HEK293 (cell line): ENCODE data around the gene ATP4A.
A peak's percentile ranks its signal among the peaks of the same experiment; 100 is the strongest.

Experiments used
- CTCF ChIA-PET: fragments of 350-600 bp; formaldehyde crosslinking; extraction: SDS; loops from one replicate; lab custom pipeline; 2021; ENCODE audit warnings: antibody characterized with exemption; lab: Yijun Ruan, JAX
- POLR2A ChIA-PET: fragments of 300-600 bp; formaldehyde crosslinking; extraction: SDS; loops from one replicate; lab custom pipeline; 2020; ENCODE audit warnings: antibody characterized with exemption, inconsistent platforms; lab: Yijun Ruan, JAX
- H3K27ac ChIP-seq: fragments of 200-500 bp; sonication (Bioruptor generic); 2 replicates; pipeline ENCODE4 v1.5.1; 2014; ENCODE audit warnings: low read depth, low read length, control low read depth, inconsistent platforms; ENCODE audit errors: extremely low read depth
- H3K36me3 ChIP-seq, 2 experiments: fragments of 200-500 bp in 1 of 2; sonication (Bioruptor generic) in 1 of 2; 1 replicate in 1 of 2; 2 replicates in 1 of 2; pipeline ENCODE4 v1.5.1; 2014 to 2017; ENCODE audit warnings: inconsistent platforms in 2 of 2, low read length in 2 of 2; ENCODE audit not compliant: control insufficient read depth in 2 of 2, insufficient read depth in 1 of 2
- H3K4me1 ChIP-seq: fragments of 200-500 bp; sonication (Bioruptor generic); 2 replicates; pipeline ENCODE4 v1.5.1; 2014; ENCODE audit warnings: mild to moderate bottlenecking, low read length, inconsistent platforms; ENCODE audit not compliant: control insufficient read depth, insufficient read depth
- H3K4me3 ChIP-seq: 2 replicates; pipeline ENCODE4 v1.5.1; 2011; ENCODE audit warnings: low read depth, mild to moderate bottlenecking, control low read depth, low read length, moderate library complexity
- H3K9me3 ChIP-seq: fragments of 200-500 bp; sonication (Bioruptor generic); 2 replicates; pipeline ENCODE4 v1.5.1; 2014; ENCODE audit warnings: low read depth, low read length, inconsistent platforms; ENCODE audit not compliant: control insufficient read depth, insufficient read depth
- GLI2 ChIP-seq: fragments of 450-650 bp; formaldehyde crosslinking; IDR thresholded peaks from 2 replicates; pipeline ENCODE4; 2017; ENCODE audit warnings: missing biosample characterization, missing genetic modification characterization, low read depth, borderline replicate concordance
- GLIS1 ChIP-seq: fragments of 450-650 bp; formaldehyde crosslinking; IDR thresholded peaks from 2 replicates; pipeline ENCODE4 v1.5.1; 2016; ENCODE audit warnings: missing biosample characterization, missing genetic modification characterization
- MEIS1 ChIP-seq: sonication (generic); formaldehyde crosslinking; IDR thresholded peaks from 2 replicates; pipeline ENCODE4 v1.8.1; 2022; ENCODE audit warnings: missing genetic modification reagents, mild to moderate bottlenecking, borderline replicate concordance
- MZF1 ChIP-seq: fragments of 450-650 bp; formaldehyde crosslinking; IDR thresholded peaks from 2 replicates; pipeline ENCODE4 v1.5.1; 2017; ENCODE audit warnings: missing biosample characterization, missing genetic modification characterization, borderline replicate concordance
- OSR2 ChIP-seq: fragments of 450-650 bp; formaldehyde crosslinking; IDR thresholded peaks from 2 replicates; pipeline ENCODE4 v1.5.1; 2016; ENCODE audit warnings: missing biosample characterization, missing genetic modification characterization
- SP3 ChIP-seq: fragments of 450-650 bp; formaldehyde crosslinking; IDR thresholded peaks from 2 replicates; pipeline ENCODE4 v1.5.1; 2016; ENCODE audit warnings: missing biosample characterization, missing genetic modification characterization
- TRIM28 ChIP-seq: IDR thresholded peaks from 2 replicates; pipeline ENCODE4 v1.6.1; 2011; ENCODE audit warnings: low read length, control low read depth, borderline replicate concordance
- ZBTB17 ChIP-seq: fragments of 450-650 bp; formaldehyde crosslinking; IDR thresholded peaks from 2 replicates; pipeline ENCODE4 v1.5.1; 2016; ENCODE audit warnings: missing biosample characterization, missing genetic modification characterization
- ZBTB21 ChIP-seq: fragments of 450-650 bp; formaldehyde crosslinking; IDR thresholded peaks from 2 replicates; pipeline ENCODE4 v1.5.1; 2017; ENCODE audit warnings: missing biosample characterization, missing genetic modification characterization
- ZFP41 ChIP-seq: fragments of 450-650 bp; formaldehyde crosslinking; IDR thresholded peaks from 2 replicates; pipeline ENCODE4 v1.5.1; 2016; ENCODE audit warnings: missing biosample characterization, missing genetic modification characterization, borderline replicate concordance
- ZIC2 ChIP-seq: fragments of 450-650 bp; formaldehyde crosslinking; IDR thresholded peaks from 2 replicates; pipeline ENCODE4 v1.5.1; 2016; ENCODE audit warnings: missing biosample characterization, missing genetic modification characterization
- ZNF114 ChIP-seq: fragments of 450-650 bp; formaldehyde crosslinking; IDR thresholded peaks from 2 replicates; pipeline ENCODE4 v1.5.0; 2017; ENCODE audit warnings: missing biosample characterization, missing genetic modification characterization
- ZNF157 ChIP-seq: fragments of 450-650 bp; formaldehyde crosslinking; IDR thresholded peaks from 2 replicates; pipeline ENCODE4 v1.5.1; 2016; ENCODE audit warnings: missing biosample characterization, missing genetic modification characterization
- ZNF18 ChIP-seq: fragments of 450-650 bp; formaldehyde crosslinking; IDR thresholded peaks from 2 replicates; pipeline ENCODE4 v1.5.1; 2016; ENCODE audit warnings: missing biosample characterization, missing genetic modification characterization
- ZNF214 ChIP-seq: fragments of 450-650 bp; formaldehyde crosslinking; IDR thresholded peaks from 2 replicates; pipeline ENCODE4 v1.5.1; 2017; ENCODE audit warnings: missing biosample characterization, mild to moderate bottlenecking, missing genetic modification characterization, borderline replicate concordance
- ZNF248 ChIP-seq: fragments of 450-650 bp; formaldehyde crosslinking; IDR thresholded peaks from 2 replicates; pipeline ENCODE4 v1.5.1; 2017; ENCODE audit warnings: missing biosample characterization, missing genetic modification characterization
- ZNF280C ChIP-seq: fragments of 450-650 bp; formaldehyde crosslinking; IDR thresholded peaks from 2 replicates; pipeline ENCODE4 v1.5.1; 2016; ENCODE audit warnings: missing biosample characterization, missing genetic modification characterization
- ZNF362 ChIP-seq: fragments of 450-650 bp; formaldehyde crosslinking; IDR thresholded peaks from 2 replicates; pipeline ENCODE4 v1.5.1; 2016; ENCODE audit warnings: missing biosample characterization, missing genetic modification characterization
- ZNF416 ChIP-seq: fragments of 450-650 bp; formaldehyde crosslinking; IDR thresholded peaks from 2 replicates; pipeline ENCODE4 v1.5.1; 2016; ENCODE audit warnings: missing biosample characterization, missing genetic modification characterization
- ZNF473 ChIP-seq: fragments of 450-650 bp; formaldehyde crosslinking; IDR thresholded peaks from 2 replicates; pipeline ENCODE4 v1.5.1; 2017; ENCODE audit warnings: missing biosample characterization, missing genetic modification characterization
- ZNF548 ChIP-seq: fragments of 450-650 bp; formaldehyde crosslinking; IDR thresholded peaks from 2 replicates; pipeline ENCODE4 v1.5.1; 2016; ENCODE audit warnings: missing biosample characterization, missing genetic modification characterization
- ZNF555 ChIP-seq: fragments of 450-650 bp; formaldehyde crosslinking; conservative IDR thresholded peaks from 2 replicates; pipeline ENCODE4 v1.5.1; 2017; ENCODE audit warnings: missing biosample characterization, mild to moderate bottlenecking, missing genetic modification characterization, inconsistent platforms
- ZNF610 ChIP-seq: fragments of 450-650 bp; formaldehyde crosslinking; IDR thresholded peaks from 2 replicates; pipeline ENCODE4 v1.5.1; 2016; ENCODE audit warnings: missing biosample characterization, missing genetic modification characterization, borderline replicate concordance
- ZNF624 ChIP-seq: fragments of 450-650 bp; formaldehyde crosslinking; IDR thresholded peaks from 2 replicates; pipeline ENCODE4 v1.5.1; 2017; ENCODE audit warnings: missing biosample characterization, missing genetic modification characterization
- ZNF629 ChIP-seq: fragments of 450-650 bp; formaldehyde crosslinking; IDR thresholded peaks from 2 replicates; pipeline ENCODE4 v1.5.1; 2017; ENCODE audit warnings: missing biosample characterization, missing genetic modification characterization
- ZNF692 ChIP-seq: fragments of 450-650 bp; formaldehyde crosslinking; IDR thresholded peaks from 2 replicates; pipeline ENCODE4 v1.5.1; 2016; ENCODE audit warnings: missing biosample characterization, missing genetic modification characterization
- TF ChIP-seq, protein P1 (sequence below): fragments of 450-650 bp; formaldehyde crosslinking; IDR thresholded peaks from 2 replicates; pipeline ENCODE4 v1.5.1; 2016; ENCODE audit warnings: missing biosample characterization, missing genetic modification characterization, borderline replicate concordance

The ATP4A gene

DNA sequence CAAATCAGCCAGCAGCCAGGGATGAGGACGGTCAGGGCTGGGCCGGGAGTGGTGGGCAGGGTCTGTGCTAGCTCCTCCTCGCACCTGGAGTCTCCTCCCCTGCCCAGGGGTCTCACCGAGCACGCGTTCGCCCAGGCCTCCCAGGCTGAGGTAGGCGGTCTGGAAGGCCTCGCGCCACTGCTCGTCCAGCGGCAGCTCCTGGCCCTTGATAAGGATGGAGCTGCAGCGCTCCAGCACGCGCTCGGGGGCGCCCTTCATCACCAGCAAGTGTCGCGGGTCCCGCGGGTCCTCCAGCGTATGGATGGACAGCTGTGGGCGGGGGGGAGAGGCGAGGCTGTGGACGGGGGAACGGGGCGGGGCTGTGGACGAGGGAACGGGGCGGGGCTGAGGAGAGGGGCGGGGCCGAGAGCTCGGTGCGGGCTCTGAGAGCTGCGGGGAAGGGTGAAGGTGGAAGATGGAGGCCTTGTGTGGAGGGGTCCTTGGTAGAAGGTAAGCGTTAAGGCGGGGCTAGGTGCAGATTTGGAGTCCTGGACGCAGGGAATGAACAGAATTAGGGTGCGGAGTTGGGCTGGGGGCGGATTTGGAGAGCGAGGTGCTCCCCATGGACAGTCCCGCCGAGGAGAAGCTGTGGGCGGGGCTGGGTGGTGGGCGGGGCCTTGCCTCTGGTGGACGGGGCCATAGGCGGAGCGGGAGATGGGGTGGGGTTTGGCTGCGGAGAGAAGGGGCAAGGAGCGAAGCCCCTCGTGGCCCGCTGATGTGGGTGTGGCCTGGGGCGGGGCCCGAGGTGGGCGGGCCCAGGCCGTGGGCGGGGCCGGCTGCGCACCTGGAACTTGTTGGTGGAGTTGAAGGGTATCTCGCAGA, 5.7 kb downstream of the ATP4A start:
- H3K36me3 ChIP-seq = no peaks in the 10 kb centered on the region
- peak overlapping the region; percentile 22 for H3K4me3 ChIP-seq
- peaks cover 10% of the 10 kb centered on the region for H3K4me1 ChIP-seq
- CTCF ChIA-PET = interaction anchor here (0.6 to 4.7 kb wide), 11 partner anchors 10 to 374 kb away, joined by 3 to 53 read pairs (median 4); partner anchors contain the start of gene COX6B1
- no peak overlapping the region for H3K27ac ChIP-seq
- no peaks in the 10 kb centered on the region; the same call in 1 of the 2 replicates for H3K9me3 ChIP-seq
- POLR2A ChIA-PET = interaction anchor here (0.5 to 2.1 kb wide), 15 partner anchors 9 to 188 kb away, joined by 3 to 12 read pairs (median 4); partner anchors contain the start of genes COX6B1, HAUS5, PSENEN and RBM42
- peak; percentile 68 for TF ChIP-seq ZBTB17
- no peak for TF ChIP-seq ZNF362 (tag by site-specific recombination)
- TF ChIP-seq ZNF629 = peak; percentile 29; the same call in 1 of the 2 replicates
- TF ChIP-seq ZNF248 (tag by site-specific recombination) = no peak
- no peak for TF ChIP-seq ZIC2 (tag by site-specific recombination)
- TF ChIP-seq GLI2 (tag by site-specific recombination) = no peak
- TF ChIP-seq ZNF214 (tag by site-specific recombination) = no peak
- no peak for TF ChIP-seq ZNF18 (tag by site-specific recombination)
- TF ChIP-seq ZNF280C (tag by site-specific recombination) = no peak
- no peak for TF ChIP-seq ZNF473
- TF ChIP-seq ZNF157 (tag by site-specific recombination) = no peak
- TF ChIP-seq ZFP41 = no peak
- TF ChIP-seq ZNF555 (tag by site-specific recombination) = no peak
- no peak for TF ChIP-seq ZNF610
- TF ChIP-seq, protein P1, sequence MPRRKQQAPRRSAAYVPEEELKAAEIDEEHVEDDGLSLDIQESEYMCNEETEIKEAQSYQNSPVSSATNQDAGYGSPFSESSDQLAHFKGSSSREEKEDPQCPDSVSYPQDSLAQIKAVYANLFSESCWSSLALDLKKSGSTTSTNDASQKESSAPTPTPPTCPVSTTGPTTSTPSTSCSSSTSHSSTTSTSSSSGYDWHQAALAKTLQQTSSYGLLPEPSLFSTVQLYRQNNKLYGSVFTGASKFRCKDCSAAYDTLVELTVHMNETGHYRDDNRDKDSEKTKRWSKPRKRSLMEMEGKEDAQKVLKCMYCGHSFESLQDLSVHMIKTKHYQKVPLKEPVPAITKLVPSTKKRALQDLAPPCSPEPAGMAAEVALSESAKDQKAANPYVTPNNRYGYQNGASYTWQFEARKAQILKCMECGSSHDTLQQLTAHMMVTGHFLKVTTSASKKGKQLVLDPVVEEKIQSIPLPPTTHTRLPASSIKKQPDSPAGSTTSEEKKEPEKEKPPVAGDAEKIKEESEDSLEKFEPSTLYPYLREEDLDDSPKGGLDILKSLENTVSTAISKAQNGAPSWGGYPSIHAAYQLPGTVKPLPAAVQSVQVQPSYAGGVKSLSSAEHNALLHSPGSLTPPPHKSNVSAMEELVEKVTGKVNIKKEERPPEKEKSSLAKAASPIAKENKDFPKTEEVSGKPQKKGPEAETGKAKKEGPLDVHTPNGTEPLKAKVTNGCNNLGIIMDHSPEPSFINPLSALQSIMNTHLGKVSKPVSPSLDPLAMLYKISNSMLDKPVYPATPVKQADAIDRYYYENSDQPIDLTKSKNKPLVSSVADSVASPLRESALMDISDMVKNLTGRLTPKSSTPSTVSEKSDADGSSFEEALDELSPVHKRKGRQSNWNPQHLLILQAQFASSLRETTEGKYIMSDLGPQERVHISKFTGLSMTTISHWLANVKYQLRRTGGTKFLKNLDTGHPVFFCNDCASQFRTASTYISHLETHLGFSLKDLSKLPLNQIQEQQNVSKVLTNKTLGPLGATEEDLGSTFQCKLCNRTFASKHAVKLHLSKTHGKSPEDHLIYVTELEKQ (tag by site-specific recombination) = no peak
- peak; percentile 53; the same call in 1 of the 2 replicates for TF ChIP-seq ZNF692
- no peak for TF ChIP-seq MEIS1
- TF ChIP-seq ZNF114 (tag by site-specific recombination) = no peak
- no peak for TF ChIP-seq ZNF624 (tag by site-specific recombination)
- TF ChIP-seq SP3 (tag by site-specific recombination) = peak; percentile 100
- no peak for TF ChIP-seq ZNF548
- peak; percentile 49 for TF ChIP-seq ZBTB21 (tag by site-specific recombination)
- TF ChIP-seq OSR2 (tag by site-specific recombination) = no peak
- TF ChIP-seq MZF1 = no peak
- no peak for TF ChIP-seq TRIM28
- peak; percentile 36; the same call in 1 of the 2 replicates for TF ChIP-seq GLIS1 (tag by site-specific recombination)
- no peak for TF ChIP-seq ZNF416 (tag by site-specific recombination)
